ENCODE results near the gene MYBPC2.

Gene MYBPC2

DNA sequence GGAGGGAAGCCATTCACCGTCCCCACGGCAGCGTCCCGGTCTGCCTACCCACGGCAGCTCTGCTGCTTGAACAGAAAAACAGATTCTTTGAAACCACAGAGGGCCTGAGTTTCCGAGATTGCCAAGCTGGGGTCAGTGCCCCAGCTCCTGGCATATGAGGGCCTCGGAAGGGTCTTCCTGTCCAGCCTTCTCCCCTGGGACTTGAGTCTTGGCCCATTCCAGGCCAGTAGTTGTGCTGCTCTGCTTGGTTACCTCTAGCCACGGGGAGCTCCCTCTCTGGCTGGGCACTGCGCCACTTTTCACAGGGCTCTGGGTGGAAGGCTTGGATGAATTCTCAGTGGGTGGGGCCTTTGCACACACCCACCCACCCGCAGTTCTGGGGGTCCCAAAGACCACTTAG, 22.6 kb upstream of the MYBPC2 start:
- no peak for DNase-seq

GRCh38 chr19:50412419-50412818, 20.3 kb upstream of the MYBPC2 start:
- DNase-seq, result no peak

DNA sequence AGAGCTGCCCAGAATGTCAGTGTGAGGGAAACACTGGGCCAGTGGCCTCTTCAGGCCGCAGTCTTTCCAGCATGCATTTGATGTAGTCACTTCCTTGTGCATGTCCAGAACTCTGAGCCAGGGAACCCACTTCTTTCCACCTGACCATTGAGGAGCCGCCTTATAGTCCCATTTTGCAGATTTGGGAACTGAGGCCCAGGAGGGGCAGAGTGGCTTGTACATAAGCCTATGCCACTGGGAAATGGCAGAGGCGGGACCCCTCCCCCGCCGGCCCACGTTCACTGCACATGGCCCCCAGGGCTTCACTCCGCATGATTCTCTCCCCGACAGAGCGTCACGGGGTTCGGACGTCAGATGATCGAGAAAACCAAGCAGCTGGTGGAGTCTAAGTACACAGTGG, 19.6 kb upstream of the MYBPC2 start:
- no peak for DNase-seq

DNA sequence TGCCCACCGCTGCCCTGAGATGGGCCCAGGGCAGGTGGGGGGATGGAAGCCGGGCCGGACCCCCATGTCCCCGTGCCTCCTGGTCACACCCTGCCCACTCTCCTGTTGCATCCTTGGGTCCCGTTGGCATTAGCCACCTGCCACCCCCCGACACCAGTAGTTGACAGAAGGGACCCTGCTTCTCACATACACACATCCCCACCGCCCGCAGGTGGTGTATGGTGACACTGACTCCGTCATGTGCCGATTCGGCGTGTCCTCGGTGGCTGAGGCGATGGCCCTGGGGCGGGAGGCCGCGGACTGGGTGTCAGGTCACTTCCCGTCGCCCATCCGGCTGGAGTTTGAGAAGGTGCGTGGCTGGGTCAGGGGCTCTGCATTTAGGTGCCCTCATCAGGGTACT, 19.2 kb upstream of the MYBPC2 start:
- DNase-seq, result no peak

DNA sequence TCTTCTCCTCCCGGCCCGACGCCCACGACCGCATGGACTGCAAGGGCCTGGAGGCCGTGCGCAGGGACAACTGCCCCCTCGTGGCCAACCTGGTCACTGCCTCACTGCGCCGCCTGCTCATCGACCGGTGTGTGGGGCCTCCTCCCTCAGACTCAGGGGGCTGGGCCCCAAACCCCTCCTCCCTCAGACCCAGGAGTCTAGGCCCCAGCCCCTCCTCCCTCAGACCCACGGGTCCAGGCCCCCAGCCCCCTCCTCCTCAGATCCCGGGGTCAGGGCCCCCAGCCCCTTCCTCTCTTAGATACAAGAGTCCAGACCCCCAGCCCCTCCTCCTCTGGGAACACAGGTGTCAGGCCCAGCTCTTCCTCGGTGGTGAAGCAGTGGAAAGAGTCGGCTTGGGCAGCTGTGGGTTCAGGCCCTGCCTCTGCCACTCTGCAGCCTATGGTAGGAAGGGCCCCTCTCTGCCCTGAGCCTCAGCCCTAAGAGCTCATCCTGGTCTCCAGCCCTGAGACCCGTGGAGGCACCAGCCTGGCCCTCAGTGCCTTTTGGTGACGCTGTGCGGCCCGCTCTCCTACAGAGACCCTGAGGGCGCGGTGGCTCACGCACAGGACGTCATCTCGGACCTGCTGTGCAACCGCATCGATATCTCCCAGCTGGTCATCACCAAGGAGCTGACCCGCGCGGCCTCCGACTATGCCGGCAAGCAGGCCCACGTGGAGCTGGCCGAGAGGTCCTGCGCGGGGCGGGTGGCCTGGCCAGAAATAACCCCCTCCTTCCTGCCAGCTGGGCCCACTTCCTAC, 17.6 kb upstream of the MYBPC2 start:
- peak; percentile 41 to 67 (median 61) for DNase-seq

- DNase-seq, result no peak
These were observed 17.0 kb upstream of the MYBPC2 start for GRCh38 chr19:50415661-50416033.

- DNase-seq, result no peak
These were observed 16.4 kb upstream of the MYBPC2 start for GRCh38 chr19:50416034-50416977.

DNA sequence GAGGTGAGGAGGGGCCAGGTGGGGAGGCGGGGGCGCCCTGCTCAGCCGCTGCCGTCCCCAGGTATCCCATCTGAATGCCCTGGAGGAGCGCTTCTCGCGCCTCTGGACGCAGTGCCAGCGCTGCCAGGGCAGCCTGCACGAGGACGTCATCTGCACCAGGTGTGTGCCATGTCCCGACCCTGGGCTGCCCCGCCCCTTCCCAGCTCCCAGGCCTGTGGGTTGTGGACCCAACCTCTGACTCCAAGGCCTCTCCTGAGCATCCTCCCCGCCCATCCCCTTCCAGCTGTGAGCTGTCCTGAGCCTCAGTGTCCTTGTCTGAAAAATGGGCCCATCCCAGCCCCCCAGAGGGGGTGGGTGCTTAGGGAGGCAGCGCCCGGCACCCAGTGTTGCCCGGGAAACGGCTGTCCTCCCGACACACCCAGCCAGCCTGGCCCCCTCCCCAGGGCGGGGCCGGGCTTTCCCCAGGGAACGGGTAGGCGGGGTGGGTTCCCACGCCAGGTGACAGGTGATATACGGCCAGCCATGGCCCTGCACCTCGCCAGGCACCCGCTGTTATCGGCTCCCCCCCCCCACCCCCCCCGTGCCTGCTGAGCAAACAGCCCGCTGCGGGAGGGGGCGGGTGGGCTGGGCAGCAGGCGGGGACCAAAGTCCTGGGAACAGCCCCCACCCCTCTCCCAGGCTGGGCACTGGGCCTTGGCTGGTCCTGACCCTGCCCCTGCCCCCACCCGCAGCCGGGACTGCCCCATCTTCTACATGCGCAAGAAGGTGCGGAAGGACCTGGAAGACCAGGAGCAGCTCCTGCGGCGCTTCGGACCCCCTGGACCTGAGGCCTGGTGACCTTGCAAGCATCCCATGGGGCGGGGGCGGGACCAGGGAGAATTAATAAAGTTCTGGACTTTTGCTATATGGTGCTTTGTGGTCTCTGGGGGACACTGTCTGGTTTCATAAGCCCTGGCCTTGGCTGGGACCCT, 15.3 kb upstream of the MYBPC2 start:
- DNase-seq, result no peak

DNA sequence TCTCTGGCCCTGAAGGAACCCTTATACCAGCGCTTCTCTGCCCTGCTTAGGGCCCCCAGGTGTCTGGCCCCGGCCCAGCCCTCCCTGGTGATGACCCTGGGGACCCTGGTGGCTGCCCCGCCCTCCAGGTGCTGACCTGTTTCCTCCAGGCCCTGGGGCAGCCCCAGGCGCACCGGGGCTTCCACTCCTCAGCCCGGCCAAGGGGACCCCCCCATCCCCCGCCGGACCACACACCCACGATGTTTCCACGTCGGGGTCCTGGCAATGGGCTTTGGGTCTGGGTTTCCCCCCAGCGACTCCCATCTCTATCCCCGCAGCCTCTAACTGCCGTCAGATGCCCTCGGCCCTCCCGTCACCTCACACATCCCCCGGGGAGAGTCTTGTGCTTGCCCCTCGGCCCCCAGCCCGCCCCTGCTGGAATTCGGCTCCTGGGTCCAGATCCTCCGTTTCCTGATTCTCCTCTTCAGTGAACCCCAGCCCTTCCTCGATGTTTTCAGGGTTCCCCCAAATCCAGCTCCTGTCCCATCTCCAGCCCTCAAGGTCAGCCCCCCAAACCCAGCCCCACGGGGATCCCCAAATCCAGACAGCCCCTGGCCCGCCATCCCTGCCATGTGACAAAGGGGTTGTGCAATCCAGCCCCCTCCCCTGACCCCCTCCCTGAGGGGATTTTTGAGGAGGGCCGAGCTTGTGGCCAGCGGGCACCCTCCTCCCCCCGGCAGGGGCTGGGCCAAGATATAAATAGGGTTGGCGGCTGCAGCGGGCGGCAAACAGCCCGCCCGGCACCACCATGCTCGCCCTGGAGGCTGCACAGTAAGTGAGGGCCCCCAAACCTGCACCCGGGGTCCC, 14.3 kb upstream of the MYBPC2 start, which contains the start of gene SPIB:
Gene SPIB, plus strand, starts transcription at position 763 of the 846 bp plus-strand sequence. Its CDS starts 25 bp downstream, at position 788.
- no peak for DNase-seq

GRCh38 chr19:50419022-50419579, 13.6 kb upstream of the MYBPC2 start:
- DNase-seq, result no peak

- DNase-seq, result no peak
These were observed 13.1 kb upstream of the MYBPC2 start for GRCh38 chr19:50419580-50420035.

GRCh38 chr19:50420127-50420526, 12.6 kb upstream of the MYBPC2 start:
- no peak for DNase-seq

- DNase-seq, result no peak
These were observed 11.9 kb upstream of the MYBPC2 start for GRCh38 chr19:50420808-50421207.

- DNase-seq, result no peak
These were observed 10.1 kb upstream of the MYBPC2 start for GRCh38 chr19:50422397-50423278.

GRCh38 chr19:50423279-50424113, 9.2 kb upstream of the MYBPC2 start:
- no peak for DNase-seq

GRCh38 chr19:50425581-50425980, 7.1 kb upstream of the MYBPC2 start:
- DNase-seq, result no peak

GRCh38 chr19:50427318-50427925, 5.3 kb upstream of the MYBPC2 start:
- DNase-seq, result no peak

- peak in 2 of 5 donors; percentile 18 to 45 for DNase-seq
These were observed 4.7 kb upstream of the MYBPC2 start for GRCh38 chr19:50427997-50428425.
